Measurements from ENCODE around the gene BCR.
A peak's percentile ranks its signal among the peaks of the same experiment; 100 is the strongest.

Gene BCR

DNA sequence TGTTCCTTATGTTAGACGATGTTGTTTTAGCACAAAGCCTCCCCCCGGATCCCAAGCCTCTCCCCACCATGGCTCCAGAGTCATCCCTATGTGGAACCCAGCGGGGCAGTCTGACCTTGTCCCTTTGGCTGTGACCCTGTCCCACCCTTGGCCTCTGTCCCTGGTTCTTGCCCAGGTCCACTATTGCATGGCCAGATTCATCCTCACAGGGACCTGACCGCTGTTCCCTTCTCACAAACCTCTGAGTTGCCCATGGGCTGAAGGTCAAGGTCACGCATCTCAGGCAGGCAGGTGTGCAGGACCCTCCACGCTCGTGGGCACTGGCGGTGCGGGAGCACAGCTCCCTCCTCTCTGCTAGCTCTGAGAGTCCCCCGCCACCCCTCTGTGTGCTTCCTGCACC, 39.0 kb downstream of the BCR start:
- Histone ChIP-seq H3K27me3 (ENCODE audit: control insufficient read depth in 1 of 2, insufficient read depth in 2 of 2, low read length in 2 of 2) (no peaks in the 10 kb centered on the region), H3K27ac (ENCODE audit: low read length) (peak overlapping the region; percentile 11), H3K9me3 (ENCODE audit: control insufficient read depth in 2 of 2, low read length in 2 of 2) (no peaks in the 10 kb centered on the region), H3K4me1 (ENCODE audit: control insufficient read depth, insufficient read depth, low read length) (peaks cover 54% of the 10 kb centered on the region), H3K9ac (ENCODE audit: low read length in 2 of 2) (no peak overlapping the region), H3K4me3 (ENCODE audit: low read length in 2 of 2) (no peak overlapping the region), H3K36me3 (ENCODE audit: control insufficient read depth in 2 of 2, insufficient read depth in 2 of 2, low read length in 2 of 2) (no peaks in the 10 kb centered on the region)

GRCh38 chr22:23219822-23220484, 39.6 kb downstream of the BCR start:
- no peaks in the 10 kb centered on the region for H3K27me3 ChIP-seq (ENCODE audit: control insufficient read depth in 1 of 2, insufficient read depth in 2 of 2, low read length in 2 of 2)
- H3K4me3 ChIP-seq (ENCODE audit: low read length in 2 of 2): no peak overlapping the region
- peaks cover 55% of the 10 kb centered on the region for H3K4me1 ChIP-seq (ENCODE audit: control insufficient read depth, insufficient read depth, low read length)
- no peaks in the 10 kb centered on the region for H3K36me3 ChIP-seq (ENCODE audit: control insufficient read depth in 2 of 2, insufficient read depth in 2 of 2, low read length in 2 of 2)
- H3K9me3 ChIP-seq (ENCODE audit: control insufficient read depth in 2 of 2, low read length in 2 of 2): no peaks in the 10 kb centered on the region
- no peak overlapping the region for H3K9ac ChIP-seq (ENCODE audit: low read length in 2 of 2)
- peak overlapping the region; percentile 11 for H3K27ac ChIP-seq (ENCODE audit: low read length)

GRCh38 chr22:23220485-23221350, 40.4 kb downstream of the BCR start:
- H3K27me3 ChIP-seq (ENCODE audit: control insufficient read depth in 1 of 2, insufficient read depth in 2 of 2, low read length in 2 of 2): no peaks in the 10 kb centered on the region
- peaks cover 57% of the 10 kb centered on the region for H3K4me1 ChIP-seq (ENCODE audit: control insufficient read depth, insufficient read depth, low read length)
- no peaks in the 10 kb centered on the region for H3K36me3 ChIP-seq (ENCODE audit: control insufficient read depth in 2 of 2, insufficient read depth in 2 of 2, low read length in 2 of 2)
- no peak overlapping the region for H3K9ac ChIP-seq (ENCODE audit: low read length in 2 of 2)
- no peak overlapping the region for H3K27ac ChIP-seq (ENCODE audit: low read length)
- no peak overlapping the region for H3K4me3 ChIP-seq (ENCODE audit: low read length in 2 of 2)
- no peaks in the 10 kb centered on the region for H3K9me3 ChIP-seq (ENCODE audit: control insufficient read depth in 2 of 2, low read length in 2 of 2)

GRCh38 chr22:23221351-23221804, 41.1 kb downstream of the BCR start:
- H3K4me1 ChIP-seq (ENCODE audit: control insufficient read depth, insufficient read depth, low read length): peaks cover 58% of the 10 kb centered on the region
- no peak overlapping the region for H3K27ac ChIP-seq (ENCODE audit: low read length)
- H3K27me3 ChIP-seq (ENCODE audit: control insufficient read depth in 1 of 2, insufficient read depth in 2 of 2, low read length in 2 of 2): no peaks in the 10 kb centered on the region
- H3K36me3 ChIP-seq (ENCODE audit: control insufficient read depth in 2 of 2, insufficient read depth in 2 of 2, low read length in 2 of 2): no peaks in the 10 kb centered on the region
- H3K9ac ChIP-seq (ENCODE audit: low read length in 2 of 2): no peak overlapping the region
- H3K9me3 ChIP-seq (ENCODE audit: control insufficient read depth in 2 of 2, low read length in 2 of 2): no peaks in the 10 kb centered on the region
- H3K4me3 ChIP-seq (ENCODE audit: low read length in 2 of 2): no peak overlapping the region

GRCh38 chr22:23222033-23222792, 41.9 kb downstream of the BCR start:
- no peaks in the 10 kb centered on the region for H3K36me3 ChIP-seq (ENCODE audit: control insufficient read depth in 2 of 2, insufficient read depth in 2 of 2, low read length in 2 of 2)
- H3K4me3 ChIP-seq (ENCODE audit: low read length in 2 of 2): no peak overlapping the region
- no peaks in the 10 kb centered on the region for H3K27me3 ChIP-seq (ENCODE audit: control insufficient read depth in 1 of 2, insufficient read depth in 2 of 2, low read length in 2 of 2)
- H3K9ac ChIP-seq (ENCODE audit: low read length in 2 of 2): no peak overlapping the region
- peaks cover 0 to under 1% of the 10 kb centered on the region in 2 donors for H3K9me3 ChIP-seq (ENCODE audit: control insufficient read depth in 2 of 2, low read length in 2 of 2)
- no peak overlapping the region for H3K27ac ChIP-seq (ENCODE audit: low read length)
- H3K4me1 ChIP-seq (ENCODE audit: control insufficient read depth, insufficient read depth, low read length): peaks cover 63% of the 10 kb centered on the region

- H3K9me3 ChIP-seq (ENCODE audit: control insufficient read depth in 2 of 2, low read length in 2 of 2): peaks cover 2 to 6% of the 10 kb centered on the region in 2 donors
- H3K9ac ChIP-seq (ENCODE audit: low read length in 2 of 2): no peak overlapping the region
- H3K4me3 ChIP-seq (ENCODE audit: low read length in 2 of 2): no peak overlapping the region
- H3K27ac ChIP-seq (ENCODE audit: low read length): no peak overlapping the region
- no peaks in the 10 kb centered on the region for H3K27me3 ChIP-seq (ENCODE audit: control insufficient read depth in 1 of 2, insufficient read depth in 2 of 2, low read length in 2 of 2)
- H3K36me3 ChIP-seq (ENCODE audit: control insufficient read depth in 2 of 2, insufficient read depth in 2 of 2, low read length in 2 of 2): peaks cover 0 to 2% of the 10 kb centered on the region in 2 donors
- peaks cover 60% of the 10 kb centered on the region for H3K4me1 ChIP-seq (ENCODE audit: control insufficient read depth, insufficient read depth, low read length)
Observed at GRCh38 chr22:23222793-23223568, 42.7 kb downstream of the BCR start.

- Histone ChIP-seq H3K9me3 (ENCODE audit: control insufficient read depth in 2 of 2, low read length in 2 of 2) (peaks cover 2 to 11% of the 10 kb centered on the region in 2 donors), H3K27me3 (ENCODE audit: control insufficient read depth in 1 of 2, insufficient read depth in 2 of 2, low read length in 2 of 2) (no peaks in the 10 kb centered on the region), H3K27ac (ENCODE audit: low read length) (no peak overlapping the region), H3K4me1 (ENCODE audit: control insufficient read depth, insufficient read depth, low read length) (peaks cover 52% of the 10 kb centered on the region), H3K4me3 (ENCODE audit: low read length in 2 of 2) (no peak overlapping the region), H3K9ac (ENCODE audit: low read length in 2 of 2) (no peak overlapping the region), H3K36me3 (ENCODE audit: control insufficient read depth in 2 of 2, insufficient read depth in 2 of 2, low read length in 2 of 2) (peaks cover 0 to 2% of the 10 kb centered on the region in 2 donors)
Observed at GRCh38 chr22:23223569-23224317, 43.4 kb downstream of the BCR start.

- Histone ChIP-seq H3K27ac (ENCODE audit: low read length) (no peak overlapping the region), H3K9me3 (ENCODE audit: control insufficient read depth in 2 of 2, low read length in 2 of 2) (peaks cover 2 to 18% of the 10 kb centered on the region in 2 donors), H3K36me3 (ENCODE audit: control insufficient read depth in 2 of 2, insufficient read depth in 2 of 2, low read length in 2 of 2) (peaks cover 0 to 2% of the 10 kb centered on the region in 2 donors), H3K4me3 (ENCODE audit: low read length in 2 of 2) (no peak overlapping the region), H3K9ac (ENCODE audit: low read length in 2 of 2) (no peak overlapping the region), H3K27me3 (ENCODE audit: control insufficient read depth in 1 of 2, insufficient read depth in 2 of 2, low read length in 2 of 2) (no peaks in the 10 kb centered on the region), H3K4me1 (ENCODE audit: control insufficient read depth, insufficient read depth, low read length) (peaks cover 41% of the 10 kb centered on the region)
Observed at GRCh38 chr22:23224846-23225245, 44.5 kb downstream of the BCR start.

DNA sequence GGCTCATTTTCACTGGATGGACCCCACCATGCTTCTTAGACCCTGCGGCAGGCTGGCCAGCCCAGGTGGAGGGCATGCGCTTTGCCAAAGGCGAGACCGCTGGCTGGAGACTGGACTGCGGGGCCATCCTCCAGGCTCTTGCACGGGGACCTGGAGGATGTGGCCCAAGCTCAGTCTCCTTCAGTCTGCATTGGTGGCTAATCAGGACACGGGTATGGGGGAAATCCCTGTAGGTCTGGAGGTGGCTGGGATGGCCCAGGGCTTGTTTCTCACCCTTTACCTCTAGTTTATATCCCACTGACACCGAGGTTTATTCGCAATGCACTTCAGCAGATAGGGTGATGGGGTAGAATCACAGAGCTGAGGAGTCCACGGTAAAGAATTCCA, 45.0 kb downstream of the BCR start:
- H3K27ac ChIP-seq (ENCODE audit: low read length): peak overlapping the region; percentile 49
- no peaks in the 10 kb centered on the region for H3K27me3 ChIP-seq (ENCODE audit: control insufficient read depth in 1 of 2, insufficient read depth in 2 of 2, low read length in 2 of 2)
- peaks cover 36% of the 10 kb centered on the region for H3K4me1 ChIP-seq (ENCODE audit: control insufficient read depth, insufficient read depth, low read length)
- peak overlapping the region in 1 of 2 donors; percentile 13 for H3K9ac ChIP-seq (ENCODE audit: low read length in 2 of 2)
- peaks cover 0 to 2% of the 10 kb centered on the region in 2 donors for H3K36me3 ChIP-seq (ENCODE audit: control insufficient read depth in 2 of 2, insufficient read depth in 2 of 2, low read length in 2 of 2)
- H3K4me3 ChIP-seq (ENCODE audit: low read length in 2 of 2): peak overlapping the region in 1 of 2 donors; percentile 29
- peaks cover 2 to 18% of the 10 kb centered on the region in 2 donors for H3K9me3 ChIP-seq (ENCODE audit: control insufficient read depth in 2 of 2, low read length in 2 of 2)

Measured in stomach smooth muscle (tissue), 2 donors.